Lung (tissue), 12 donors: Measurements from ENCODE around the gene AK9. TPM values are rescaled to one million over a fixed set of nuclear protein-coding genes. Genes with fewer than 3 reads are reported as not detected.

ENCODE experiments used
- ATAC-seq: fragments of 200-7000 bp; cut with Tn5 transposase; one replicate; pipeline ENCODE4 v1.9.1; 2020; ENCODE audit warnings: moderate number of reproducible peaks; ENCODE audit not compliant: insufficient read depth, low FRiP score
- DNase-seq, 3 donors: peaks; one replicate each; pipeline ENCODE4 v3.0.0-alpha.2; 2013 to 2017
- H3K27ac ChIP-seq, 2 donors: one replicate each; pipeline ENCODE4 v1.5.1; 2013; ENCODE audit warnings: mild to moderate bottlenecking in 2 of 2, moderate library complexity in 2 of 2, control low read depth in 1 of 2, inconsistent platforms in 1 of 2, low read depth in 1 of 2, low read length in 1 of 2
- H3K27me3 ChIP-seq, 3 donors: one replicate each; pipeline ENCODE4 v1.5.1; 2013; ENCODE audit warnings: low read length in 2 of 3; ENCODE audit not compliant: control insufficient read depth in 3 of 3, insufficient read depth in 3 of 3
- H3K36me3 ChIP-seq, 4 donors: one replicate each; pipeline ENCODE4 v1.5.1; 2013; ENCODE audit warnings: low read length in 4 of 4, mild to moderate bottlenecking in 1 of 4, moderate library complexity in 1 of 4; ENCODE audit not compliant: control insufficient read depth in 4 of 4, insufficient read depth in 4 of 4
- H3K4me1 ChIP-seq, 5 donors: one replicate each; pipeline ENCODE4 v1.5.1; 2013; ENCODE audit warnings: low read length in 5 of 5, mild to moderate bottlenecking in 2 of 5, moderate library complexity in 1 of 5; ENCODE audit not compliant: control insufficient read depth in 5 of 5, insufficient read depth in 5 of 5
- H3K4me3 ChIP-seq: one replicate; pipeline ENCODE4 v1.5.1; 2013; ENCODE audit warnings: mild to moderate bottlenecking, control low read depth, moderate library complexity
- H3K9ac ChIP-seq, 2 donors: one replicate each; pipeline ENCODE4 v1.5.1; 2013; ENCODE audit warnings: low read length in 2 of 2, control low read depth in 1 of 2; ENCODE audit not compliant: insufficient read depth in 1 of 2
- H3K9me3 ChIP-seq, 4 donors: one replicate each; pipeline ENCODE4 v1.5.1; 2013; ENCODE audit warnings: low read length in 3 of 4, mild to moderate bottlenecking in 1 of 4, moderate library complexity in 1 of 4; ENCODE audit not compliant: control insufficient read depth in 4 of 4, insufficient read depth in 3 of 4
- WGBS, 2 donors: extraction: QIAGEN DNeasy Blood & Tissue Kit; methylation state at CpG; one replicate each; pipeline ENCODE4 v1.1.7; 2013; 5-methylcytosine and 5-hydroxymethylcytosine counted together
- polyA plus RNA-seq, 2 donors: library from polyadenylated mRNA; stranded (reverse); fragments of 200-250 nt; gene quantifications; one replicate each; pipeline ENCODE4 v1.2.1, GENCODE V29; 2013
- total RNA-seq, 2 donors: library from RNA; depleted of rRNA in 1 of 2; stranded (reverse); fragments of >200 nt in 1 of 2; gene quantifications; one replicate each; pipeline ENCODE4 v1.2.1, GENCODE V29; 2014 to 2021
- TF ChIP-seq, protein P1 (sequence below): IDR thresholded peaks from 2 replicates; pipeline ENCODE4 v1.5.1; 2012; ENCODE audit warnings: mild to moderate bottlenecking; ENCODE audit errors: control extremely low read depth, extremely low read depth
- donor health status: control.
- donor health status: control.
- donor health status: Bipolar disorder and iron deficiency.
- donor health status: healthy.
- donor health status: DM: yes; HTN: yes; CAD: no.

The AK9 gene
- total and polyA plus RNA-seq, 4 donors, result 4.1 to 26.3 (median 7.2) TPM

DNA sequence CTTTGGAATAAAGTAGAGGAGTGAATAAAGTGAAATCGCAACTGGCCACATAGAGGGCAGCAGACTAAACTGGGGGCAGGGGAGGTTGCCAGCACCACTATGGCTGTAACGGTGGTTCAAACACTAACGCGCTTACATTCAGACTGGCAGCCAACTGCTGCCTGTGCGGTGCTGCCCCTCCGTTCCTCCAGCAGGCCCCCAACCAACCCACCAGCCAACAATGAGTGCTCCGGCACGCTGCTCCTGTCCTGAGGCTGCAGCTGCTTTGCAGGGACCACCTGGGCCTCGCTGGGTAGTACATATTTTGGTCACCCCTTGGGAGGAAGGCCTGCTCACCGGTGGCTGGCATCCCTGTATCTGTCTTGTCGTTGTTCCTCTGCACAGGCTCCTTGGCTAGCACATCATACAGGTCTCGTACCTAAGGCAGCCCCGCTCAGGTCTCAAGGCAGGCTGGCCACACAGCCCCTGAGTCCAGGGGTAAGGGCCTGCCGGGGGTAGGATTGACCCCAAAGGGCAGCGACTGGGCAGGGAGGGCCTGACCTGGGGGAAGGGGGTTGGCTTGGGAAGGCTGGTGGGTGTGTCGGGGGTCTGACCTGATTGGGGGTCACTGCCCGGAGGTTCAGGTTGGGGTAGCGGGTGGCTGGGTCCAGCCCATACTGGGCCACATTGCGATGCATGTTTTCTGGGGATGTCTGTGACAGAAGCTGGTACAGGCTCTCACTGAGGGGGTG is 241.8 kb downstream of the AK9 start:
- TF ChIP-seq, protein P1, sequence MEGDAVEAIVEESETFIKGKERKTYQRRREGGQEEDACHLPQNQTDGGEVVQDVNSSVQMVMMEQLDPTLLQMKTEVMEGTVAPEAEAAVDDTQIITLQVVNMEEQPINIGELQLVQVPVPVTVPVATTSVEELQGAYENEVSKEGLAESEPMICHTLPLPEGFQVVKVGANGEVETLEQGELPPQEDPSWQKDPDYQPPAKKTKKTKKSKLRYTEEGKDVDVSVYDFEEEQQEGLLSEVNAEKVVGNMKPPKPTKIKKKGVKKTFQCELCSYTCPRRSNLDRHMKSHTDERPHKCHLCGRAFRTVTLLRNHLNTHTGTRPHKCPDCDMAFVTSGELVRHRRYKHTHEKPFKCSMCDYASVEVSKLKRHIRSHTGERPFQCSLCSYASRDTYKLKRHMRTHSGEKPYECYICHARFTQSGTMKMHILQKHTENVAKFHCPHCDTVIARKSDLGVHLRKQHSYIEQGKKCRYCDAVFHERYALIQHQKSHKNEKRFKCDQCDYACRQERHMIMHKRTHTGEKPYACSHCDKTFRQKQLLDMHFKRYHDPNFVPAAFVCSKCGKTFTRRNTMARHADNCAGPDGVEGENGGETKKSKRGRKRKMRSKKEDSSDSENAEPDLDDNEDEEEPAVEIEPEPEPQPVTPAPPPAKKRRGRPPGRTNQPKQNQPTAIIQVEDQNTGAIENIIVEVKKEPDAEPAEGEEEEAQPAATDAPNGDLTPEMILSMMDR, result no peak
- H3K9ac ChIP-seq, result no peak overlapping the region
- peaks cover 0 to 37% (median 34%) of the 10 kb centered on the region in 4 donors for H3K36me3 ChIP-seq
- H3K4me1 ChIP-seq, result peaks cover 0 to 4% (median under 1%) of the 10 kb centered on the region in 5 donors
- H3K27ac ChIP-seq, result no peak overlapping the region
- DNase-seq (no peak), ATAC-seq (no peak)
- H3K4me3 ChIP-seq, result no peak overlapping the region
- no peaks in the 10 kb centered on the region for H3K9me3 ChIP-seq
- H3K27me3 ChIP-seq, result no peaks in the 10 kb centered on the region
- 89 to 95% methylated on average over 19 of the region's 19 CpGs for WGBS, 2 donors

GRCh38 chr6:109448615-109449014 is 242.4 kb downstream of the AK9 start:
- ATAC-seq, result no peak
- H3K36me3 ChIP-seq, result peaks cover 0 to 40% (median 35%) of the 10 kb centered on the region in 4 donors
- TF ChIP-seq, protein P1, result no peak
- no peak overlapping the region for H3K27ac ChIP-seq
- no peaks in the 10 kb centered on the region for H3K27me3 ChIP-seq
- H3K4me1 ChIP-seq, result peaks cover 0 to 2% (median 0%) of the 10 kb centered on the region in 5 donors
- no peaks in the 10 kb centered on the region for H3K9me3 ChIP-seq
- WGBS, 2 donors, result 86 to 97% methylated on average over 6 to 7 of the region's 7 CpGs
- DNase-seq, result no peak
- H3K4me3 ChIP-seq, result no peak overlapping the region
- no peak overlapping the region for H3K9ac ChIP-seq

GRCh38 chr6:109447878-109448555 is 243.0 kb downstream of the AK9 start:
- H3K9me3 ChIP-seq, result no peaks in the 10 kb centered on the region
- 81 to 83% methylated on average over 7 of the region's 8 CpGs for WGBS, 2 donors
- ATAC-seq, result no peak
- no peak for DNase-seq
- no peaks in the 10 kb centered on the region for H3K27me3 ChIP-seq
- H3K9ac ChIP-seq, result no peak overlapping the region
- TF ChIP-seq, protein P1, result no peak
- H3K4me1 ChIP-seq, result no peaks in the 10 kb centered on the region
- H3K27ac ChIP-seq, result no peak overlapping the region
- peaks cover 0 to 45% (median 30%) of the 10 kb centered on the region in 4 donors for H3K36me3 ChIP-seq
- no peak overlapping the region for H3K4me3 ChIP-seq
